Ectodermal cell (in vitro differentiated cells): ENCODE measurements around the gene RIOX2.

Experiments used
- H3K27ac ChIP-seq: 2 replicates; pipeline ENCODE4 v1.7.0; 2013; ENCODE audit warnings: mild to moderate bottlenecking, low read depth, low read length; ENCODE audit not compliant: insufficient read depth, poor library complexity, severe bottlenecking
- H3K27me3 ChIP-seq: 2 replicates; pipeline ENCODE4 v1.7.0; 2013; ENCODE audit warnings: mild to moderate bottlenecking, low read length; ENCODE audit not compliant: insufficient read depth, control insufficient read depth, poor library complexity, severe bottlenecking
- H3K36me3 ChIP-seq: one replicate; pipeline ENCODE4 v1.7.0; 2013; ENCODE audit warnings: low read length; ENCODE audit not compliant: control insufficient read depth, insufficient read depth
- H3K4me1 ChIP-seq: one replicate; pipeline ENCODE4 v1.7.0; 2013; ENCODE audit warnings: low read length; ENCODE audit not compliant: control insufficient read depth, insufficient read depth
- H3K4me3 ChIP-seq: 2 replicates; pipeline ENCODE4 v1.7.0; 2013; ENCODE audit warnings: low read depth, low read length, control low read depth; ENCODE audit not compliant: insufficient read depth
- H3K9me3 ChIP-seq: 2 replicates; pipeline ENCODE4 v1.7.0; 2013; ENCODE audit warnings: mild to moderate bottlenecking, low read length, moderate library complexity; ENCODE audit not compliant: control insufficient read depth
- WGBS, 2 experiments: methylation state at CpG; one replicate each; pipeline ENCODE4 v1.1.7; 2013; ENCODE audit warnings: missing lambda C conversion rate in 2 of 2; 5-methylcytosine and 5-hydroxymethylcytosine counted together

Gene RIOX2

GRCh38 chr3:97957617-97958311, 14.5 kb downstream of the RIOX2 start:
- no peaks in the 10 kb centered on the region for H3K4me1 ChIP-seq
- H3K9me3 ChIP-seq, result no peaks in the 10 kb centered on the region
- no peaks in the 10 kb centered on the region for H3K36me3 ChIP-seq
- WGBS, 2 experiments, result 94 to 96% methylated on average over 7 to 8 of the region's 8 CpGs
- no peak overlapping the region for H3K27ac ChIP-seq
- no peak overlapping the region for H3K4me3 ChIP-seq
- H3K27me3 ChIP-seq, result no peaks in the 10 kb centered on the region

GRCh38 chr3:97956051-97956450, 16.2 kb downstream of the RIOX2 start:
- Histone ChIP-seq H3K4me1 (no peaks in the 10 kb centered on the region), H3K27me3 (no peaks in the 10 kb centered on the region), H3K9me3 (no peaks in the 10 kb centered on the region), H3K4me3 (no peak overlapping the region), H3K27ac (no peak overlapping the region), H3K36me3 (no peaks in the 10 kb centered on the region)
- 86 to 96% methylated on average over 3 of the region's 3 CpGs for WGBS, 2 experiments

GRCh38 chr3:97954228-97954827, 17.9 kb downstream of the RIOX2 start:
- Histone ChIP-seq H3K36me3 (no peaks in the 10 kb centered on the region), H3K27ac (no peak overlapping the region), H3K4me3 (no peak overlapping the region), H3K4me1 (no peaks in the 10 kb centered on the region), H3K27me3 (no peaks in the 10 kb centered on the region), H3K9me3 (no peaks in the 10 kb centered on the region)
- 93 to 94% methylated on average over 9 of the region's 9 CpGs for WGBS, 2 experiments

GRCh38 chr3:97952872-97953271, 19.4 kb downstream of the RIOX2 start:
- no peak overlapping the region for H3K27ac ChIP-seq
- no peaks in the 10 kb centered on the region for H3K36me3 ChIP-seq
- H3K27me3 ChIP-seq, result no peaks in the 10 kb centered on the region
- 90 to 92% methylated on average over 1 of the region's 1 CpG for WGBS, 2 experiments
- H3K4me1 ChIP-seq, result no peaks in the 10 kb centered on the region
- no peaks in the 10 kb centered on the region for H3K9me3 ChIP-seq
- no peak overlapping the region for H3K4me3 ChIP-seq

GRCh38 chr3:97952280-97952679, 20.0 kb downstream of the RIOX2 start:
- Histone ChIP-seq H3K27ac (no peak overlapping the region), H3K27me3 (no peaks in the 10 kb centered on the region), H3K9me3 (no peaks in the 10 kb centered on the region), H3K36me3 (no peaks in the 10 kb centered on the region), H3K4me3 (no peak overlapping the region), H3K4me1 (no peaks in the 10 kb centered on the region)
- WGBS, 2 experiments, result 91% methylated on average over 3 of the region's 3 CpGs

- no peak overlapping the region for H3K4me3 ChIP-seq
- no peaks in the 10 kb centered on the region for H3K4me1 ChIP-seq
- H3K36me3 ChIP-seq, result no peaks in the 10 kb centered on the region
- no peaks in the 10 kb centered on the region for H3K9me3 ChIP-seq
- H3K27me3 ChIP-seq, result no peaks in the 10 kb centered on the region
- WGBS, 2 experiments, result 88 to 92% methylated on average over 3 of the region's 3 CpGs
- H3K27ac ChIP-seq, result no peak overlapping the region
Measured at GRCh38 chr3:97950360-97950759, 21.9 kb downstream of the RIOX2 start.

GRCh38 chr3:97949743-97950142, 22.5 kb downstream of the RIOX2 start:
- Histone ChIP-seq H3K4me1 (no peaks in the 10 kb centered on the region), H3K9me3 (no peaks in the 10 kb centered on the region), H3K27ac (no peak overlapping the region), H3K4me3 (no peak overlapping the region), H3K36me3 (no peaks in the 10 kb centered on the region), H3K27me3 (no peaks in the 10 kb centered on the region)
- WGBS, 2 experiments, result 82% methylated on average over 5 of the region's 5 CpGs

- Histone ChIP-seq H3K36me3 (no peaks in the 10 kb centered on the region), H3K27me3 (no peaks in the 10 kb centered on the region)
- 90 to 91% methylated on average over 2 of the region's 2 CpGs for WGBS, 2 experiments
Measured at GRCh38 chr3:97949110-97949485, 23.1 kb downstream of the RIOX2 start.

GRCh38 chr3:97948351-97949109, 23.7 kb downstream of the RIOX2 start:
- Histone ChIP-seq H3K4me3 (no peak overlapping the region), H3K27ac (no peak overlapping the region), H3K27me3 (no peaks in the 10 kb centered on the region), H3K4me1 (no peaks in the 10 kb centered on the region), H3K9me3 (no peaks in the 10 kb centered on the region), H3K36me3 (no peaks in the 10 kb centered on the region)
- 86 to 91% methylated on average over 4 to 5 of the region's 5 CpGs for WGBS, 2 experiments

More at GRCh38 chr3:97949110-97949485, 23.1 kb downstream of the RIOX2 start:
- no peak overlapping the region for H3K4me3 ChIP-seq
- H3K4me1 ChIP-seq, result no peaks in the 10 kb centered on the region
- H3K27ac ChIP-seq, result no peak overlapping the region
- no peaks in the 10 kb centered on the region for H3K9me3 ChIP-seq

- Histone ChIP-seq H3K27me3 (no peaks in the 10 kb centered on the region), H3K4me1 (no peaks in the 10 kb centered on the region), H3K4me3 (no peak overlapping the region), H3K36me3 (no peaks in the 10 kb centered on the region), H3K9me3 (no peaks in the 10 kb centered on the region), H3K27ac (no peak overlapping the region)
- 95 to 98% methylated on average over 2 to 4 of the region's 4 CpGs for WGBS, 2 experiments
Measured at GRCh38 chr3:97942801-97943546, 29.3 kb downstream of the RIOX2 start.
